Activated gamma-delta T cell treated with Interleukin-2 at 50 U/mL for 16 hours (primary cell): ENCODE data around the gene PPP1R3C.

Experiments
- DNase-seq: peaks from one replicate; pipeline ENCODE4 v3.0.0-alpha.2; 2020

Gene PPP1R3C

DNA sequence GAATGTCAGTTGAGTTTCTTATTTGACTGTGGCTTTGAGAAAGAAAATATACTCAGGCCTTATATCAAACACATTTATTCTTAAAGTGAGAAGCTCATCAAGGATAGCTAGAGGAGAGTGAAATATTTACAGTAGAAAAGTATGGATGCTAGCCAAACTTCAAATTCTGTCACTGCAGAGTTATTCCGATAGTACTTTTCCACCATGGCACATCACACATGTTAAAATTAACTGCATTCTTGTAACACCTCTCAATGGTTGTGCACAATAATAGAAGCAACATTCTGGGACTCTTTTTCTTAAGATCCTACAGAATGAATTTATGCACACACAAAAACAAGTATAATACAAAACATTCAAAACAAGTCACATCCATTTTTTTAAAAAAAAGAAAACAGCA, 4.5 kb downstream of the PPP1R3C start:
- no peak for DNase-seq

DNA sequence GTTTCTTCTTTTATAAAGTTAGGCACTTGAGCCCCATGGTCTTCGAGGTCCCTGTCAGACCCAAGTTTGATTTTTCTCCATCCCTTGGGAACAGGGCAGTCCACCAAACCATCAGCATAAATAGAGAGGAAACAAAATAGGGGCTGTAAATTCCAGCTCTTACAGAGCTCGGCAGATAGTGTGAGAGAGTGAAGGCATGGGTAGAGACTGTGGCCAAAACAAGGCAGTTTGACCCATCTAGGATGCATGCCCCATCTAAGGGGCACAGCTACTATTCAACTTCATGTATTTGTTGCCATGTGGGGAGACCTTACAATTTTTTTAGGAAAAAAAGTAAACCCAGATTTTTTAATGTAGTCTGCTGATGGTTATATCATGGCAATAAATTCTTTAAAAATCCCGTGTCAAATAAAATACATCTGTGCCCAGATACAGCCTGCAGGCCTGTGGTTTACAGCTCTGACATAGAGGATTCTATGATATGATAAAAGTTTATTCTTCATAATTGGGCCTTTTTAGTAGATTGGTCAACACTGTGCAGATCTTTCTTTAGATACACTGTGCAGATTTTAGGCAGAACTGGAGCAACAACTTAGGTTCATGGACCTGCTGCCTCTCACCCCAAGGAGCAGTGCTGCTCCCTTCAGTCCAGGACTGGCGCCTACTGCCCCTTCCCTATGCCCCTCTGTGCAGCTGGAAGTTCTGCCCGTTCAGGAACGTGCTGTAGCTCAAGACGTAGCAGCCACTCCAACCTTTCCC, 5.3 kb downstream of the PPP1R3C start:
- DNase-seq: no peak

DNA sequence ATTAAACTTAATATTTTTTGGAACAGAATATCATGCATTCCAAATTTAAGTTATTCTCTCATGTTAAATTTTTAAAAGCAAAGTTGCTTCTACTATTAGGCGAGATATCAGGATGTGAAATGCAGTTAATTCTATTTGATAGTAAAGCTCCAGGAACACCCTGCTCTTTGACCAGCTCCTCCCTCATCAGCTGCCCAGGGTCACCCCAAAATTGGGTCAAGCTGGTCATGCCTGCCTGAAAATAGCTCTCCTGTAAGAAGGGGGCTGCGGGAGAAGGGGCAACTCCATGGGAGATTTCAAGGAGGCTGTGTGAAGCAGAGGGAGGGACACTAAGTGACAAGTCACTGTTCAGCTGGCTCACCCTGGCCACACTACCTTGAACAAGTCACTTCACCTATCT, 5.9 kb downstream of the PPP1R3C start:
- DNase-seq: no peak

DNA sequence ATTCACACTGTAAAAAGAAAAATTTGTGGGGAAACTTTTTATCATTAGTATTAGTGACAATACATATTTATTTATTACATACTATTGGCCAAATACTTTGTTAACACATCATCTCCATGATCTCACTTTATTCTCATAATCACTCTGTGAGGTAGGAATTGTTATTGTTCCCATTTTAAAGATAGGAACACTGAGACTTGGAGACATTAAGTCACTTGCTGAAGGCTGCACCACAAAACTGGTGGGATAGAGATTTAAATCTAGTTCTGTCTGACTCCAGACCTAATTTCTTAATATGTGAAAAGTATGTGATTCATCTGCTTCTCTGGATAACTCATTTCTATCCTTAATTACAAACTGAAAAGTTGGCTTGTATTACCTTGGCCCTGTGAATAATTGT, 8.2 kb downstream of the PPP1R3C start:
- DNase-seq: no peak

DNA sequence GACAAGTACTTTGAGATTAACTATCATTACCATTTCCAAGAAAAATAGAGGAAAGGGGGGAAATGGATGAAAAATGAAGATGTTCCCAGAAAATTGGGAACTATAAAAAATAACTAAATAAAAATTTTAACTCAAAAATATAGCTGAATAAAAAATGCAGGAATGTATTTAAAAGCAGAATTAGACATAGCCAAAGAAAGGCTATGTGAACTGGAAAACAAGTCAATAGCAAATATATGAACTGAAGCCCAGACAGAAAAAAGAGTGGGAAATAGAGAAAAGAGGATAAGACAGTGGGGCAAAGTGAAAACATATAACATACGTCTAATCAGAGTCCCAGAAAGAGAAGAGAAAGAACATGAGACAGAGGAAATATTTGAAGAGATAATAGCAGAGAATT, 10.3 kb downstream of the PPP1R3C start:
- DNase-seq: no peak

DNA sequence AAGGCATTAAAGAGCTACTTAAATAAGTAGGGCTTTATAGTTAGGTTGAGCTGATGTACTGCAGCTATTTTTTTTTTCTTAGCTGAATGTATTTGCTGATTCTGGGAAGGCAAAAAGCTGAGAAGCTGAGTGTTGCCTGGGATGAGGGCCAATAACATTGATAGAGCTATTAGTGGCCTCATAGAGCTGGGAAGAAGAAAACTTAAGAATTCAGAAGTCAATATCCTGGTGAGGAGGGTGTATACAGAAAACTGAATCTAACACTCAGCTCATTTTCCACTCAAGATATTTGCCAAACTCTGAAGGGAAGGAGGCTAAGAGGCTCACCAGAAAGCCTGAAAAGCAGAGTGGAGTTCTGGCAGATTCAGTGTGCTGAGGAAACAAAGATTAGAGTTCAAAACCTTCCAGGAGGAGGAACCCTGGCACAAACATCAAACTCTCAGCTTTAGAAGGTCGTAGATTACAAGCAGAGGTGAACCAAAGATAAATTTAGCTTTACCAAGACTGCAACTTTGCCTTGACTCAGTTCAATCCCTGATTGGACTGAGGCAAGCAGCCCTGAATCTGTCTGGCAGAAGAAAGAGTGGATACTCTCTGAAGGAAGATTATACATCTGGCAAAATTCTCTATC, 11.3 kb downstream of the PPP1R3C start:
- DNase-seq: no peak

DNA sequence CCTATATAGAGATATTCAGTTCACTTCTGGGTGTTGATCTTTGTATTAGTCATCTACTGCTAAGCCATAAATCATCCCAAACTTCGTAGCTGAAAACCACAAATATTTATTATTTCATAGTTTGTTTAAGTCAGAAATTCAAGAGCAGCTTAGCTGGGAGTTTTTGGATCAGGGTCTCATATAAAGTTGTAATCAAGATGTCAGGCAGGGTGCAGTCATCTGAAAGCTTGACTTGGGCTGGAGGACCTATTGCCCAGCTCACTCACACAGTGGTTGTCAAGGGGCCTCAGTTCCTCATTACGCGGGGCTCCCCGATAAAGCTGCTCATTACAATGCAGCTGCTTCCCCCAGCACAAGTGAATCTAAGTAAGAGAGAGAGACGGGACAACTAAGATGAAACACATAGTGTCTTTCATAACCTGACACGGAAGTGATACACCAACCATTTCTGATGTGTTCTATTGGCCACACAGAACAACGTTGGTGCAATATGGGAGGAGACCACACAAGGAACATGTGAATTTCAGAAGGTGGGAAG, 15.7 kb downstream of the PPP1R3C start:
- no peak for DNase-seq

DNA sequence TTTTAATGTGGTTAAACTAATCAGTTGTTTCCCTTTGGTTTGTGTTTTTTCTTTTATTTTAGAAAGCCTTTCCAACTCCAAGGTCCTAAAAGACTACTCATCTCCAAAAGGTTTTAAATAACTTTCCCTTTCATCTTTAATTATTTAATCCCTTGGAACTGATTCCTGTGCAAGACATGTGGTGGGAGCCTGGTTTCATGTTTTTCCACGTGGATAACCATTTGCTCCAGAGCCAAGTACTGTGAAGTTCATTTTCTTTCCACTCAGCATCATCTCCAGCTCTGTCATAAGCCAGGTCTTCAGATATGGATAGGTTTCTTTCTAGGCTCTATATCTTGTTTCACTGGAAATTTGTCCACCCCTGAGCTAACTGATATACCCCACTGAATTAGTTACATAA, 16.7 kb downstream of the PPP1R3C start:
- DNase-seq: no peak

DNA sequence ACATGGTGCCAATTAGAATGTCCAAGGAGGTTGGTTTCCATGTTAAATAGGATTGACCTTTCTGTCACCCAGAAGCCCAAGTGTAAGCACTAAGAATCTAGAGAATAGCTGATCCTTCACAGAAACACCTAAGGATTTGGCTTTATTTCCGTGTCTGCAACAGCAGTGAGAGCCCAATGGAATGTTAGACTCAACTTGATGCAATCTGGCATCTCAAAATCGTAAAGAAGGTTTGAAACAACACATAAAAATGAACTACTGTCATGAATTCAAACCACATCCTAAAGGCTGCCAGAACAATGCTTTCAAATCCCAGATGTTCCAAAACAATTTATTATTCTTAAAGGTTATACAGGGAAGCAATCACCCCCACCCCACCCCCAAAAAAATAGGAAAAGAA, 18.6 kb downstream of the PPP1R3C start:
- no peak for DNase-seq

DNA sequence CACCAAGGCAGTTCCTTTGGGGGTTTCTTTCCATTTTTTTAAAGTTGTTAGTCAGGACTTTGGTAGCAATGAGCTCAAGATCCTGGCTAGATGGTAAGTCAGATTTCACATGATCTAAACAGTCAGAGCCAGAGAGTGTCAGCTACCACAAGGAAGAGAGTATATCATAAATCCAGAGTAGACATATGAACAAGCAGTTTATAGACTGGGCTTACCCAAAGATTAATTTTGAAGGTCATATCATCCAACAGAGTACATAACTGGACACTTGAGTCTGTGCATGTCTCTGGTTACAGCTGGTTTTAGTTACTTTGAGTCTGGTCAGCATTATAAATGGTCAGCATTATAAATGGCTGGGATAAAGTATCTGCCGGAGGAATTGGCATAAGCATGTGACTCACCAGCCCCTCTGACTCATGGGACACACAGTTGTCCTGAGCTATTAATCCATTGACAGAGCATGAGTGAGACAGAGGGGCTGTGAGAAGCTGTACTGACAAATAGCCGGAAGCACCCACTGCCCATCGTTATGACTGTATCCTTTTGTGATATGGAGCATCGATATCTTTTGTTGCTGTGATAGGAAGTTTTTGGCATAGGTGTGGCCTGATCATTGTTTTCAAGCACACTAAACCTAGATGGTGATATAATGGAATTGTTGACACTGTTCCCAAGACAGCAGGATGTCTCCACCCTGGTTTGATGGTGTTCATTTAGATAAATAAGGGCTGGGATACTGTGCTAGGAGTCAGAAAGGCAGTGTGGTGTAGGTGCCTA, 19.3 kb downstream of the PPP1R3C start:
- DNase-seq: no peak

DNA sequence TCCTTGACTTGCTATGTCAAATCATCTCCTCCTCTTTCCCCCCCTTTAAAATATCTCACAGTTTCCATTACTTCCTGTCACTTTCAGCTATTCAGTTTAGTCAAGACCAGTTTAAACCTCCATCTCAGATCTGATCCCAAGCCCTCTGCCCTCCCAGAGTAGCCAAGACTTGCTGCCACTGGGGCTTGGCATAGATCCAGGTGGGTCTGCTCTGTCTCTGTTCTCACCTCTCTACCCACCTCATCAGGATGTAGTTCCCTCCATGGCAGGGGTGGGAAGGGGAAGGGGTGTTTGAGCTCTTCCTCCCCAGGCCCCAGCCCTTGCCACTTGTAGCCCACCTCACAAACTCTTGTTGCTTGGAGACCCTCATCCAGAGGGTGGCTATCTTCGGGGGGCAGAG, 22.0 kb downstream of the PPP1R3C start:
- DNase-seq: no peak

DNA sequence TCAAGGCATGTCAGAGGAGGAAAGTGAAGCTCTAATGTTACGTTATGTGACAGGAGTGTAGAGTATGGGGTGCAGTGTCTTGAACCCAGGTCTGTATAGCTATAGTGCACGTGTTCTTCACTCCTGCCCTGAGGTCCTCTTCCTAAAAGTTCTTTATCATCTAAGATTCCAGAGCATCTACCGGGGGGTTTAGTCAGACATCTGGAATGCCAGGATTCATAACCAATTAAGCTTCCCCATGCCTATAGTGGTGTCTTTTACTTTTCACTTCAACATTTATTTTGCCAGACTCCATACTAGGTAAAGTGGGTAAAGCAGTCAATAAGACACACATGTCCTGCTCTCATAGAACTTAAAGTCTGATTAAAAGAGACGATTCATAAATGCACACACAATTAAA, 22.4 kb downstream of the PPP1R3C start:
- no peak for DNase-seq

DNA sequence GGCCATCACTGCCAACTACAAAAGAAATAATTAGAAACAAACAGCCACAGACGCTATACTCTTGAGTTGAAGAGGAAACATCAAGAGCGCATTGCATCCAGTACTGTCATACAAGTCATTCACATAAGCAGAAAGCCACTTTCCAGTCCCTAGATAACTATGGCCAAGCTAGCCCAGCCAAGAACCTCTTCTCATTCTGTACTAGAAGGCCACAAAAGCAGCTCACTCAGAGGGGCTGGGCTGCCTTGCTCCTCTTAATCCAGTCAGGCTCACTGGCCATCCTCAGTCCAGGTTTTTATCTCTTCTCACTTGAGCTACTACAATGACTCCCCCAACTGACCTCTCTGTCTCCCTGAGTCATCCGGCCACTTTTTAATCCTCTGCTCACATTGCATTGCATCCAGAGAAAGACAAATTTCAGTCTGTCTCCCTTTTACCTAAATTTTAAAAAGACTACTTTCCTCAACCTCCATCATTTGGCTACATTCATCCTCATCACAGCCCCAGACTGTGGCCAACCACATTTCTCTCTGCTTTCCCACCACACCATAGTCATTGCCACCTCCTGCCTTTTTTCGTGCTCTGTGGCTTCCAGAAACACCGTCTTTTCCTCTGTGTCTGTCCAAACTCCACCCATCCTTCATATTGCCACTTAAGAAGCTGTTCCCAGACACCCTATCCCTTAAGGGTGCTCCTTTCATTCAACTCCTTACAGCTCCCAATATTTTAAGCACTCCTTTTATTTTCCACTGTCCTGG, 25.0 kb downstream of the PPP1R3C start:
- DNase-seq: no peak

DNA sequence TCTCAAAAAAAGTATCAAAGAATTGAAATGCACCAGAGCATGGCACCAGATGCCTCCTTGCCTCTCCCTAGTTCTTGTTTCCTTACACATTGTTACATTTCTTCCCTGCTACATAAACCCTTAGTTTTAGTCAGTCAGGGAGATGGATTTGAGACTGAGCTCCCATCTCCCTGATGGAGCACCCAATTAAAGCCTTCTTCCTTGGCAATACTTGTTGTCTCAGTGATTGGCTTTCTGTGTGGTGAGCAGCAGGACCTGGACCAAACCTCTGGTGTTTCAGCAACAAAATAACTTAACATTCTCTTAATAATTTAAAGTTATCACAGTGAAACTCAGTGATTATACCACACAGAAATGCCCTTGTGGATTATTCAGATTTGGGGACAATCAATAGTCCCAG, 26.9 kb downstream of the PPP1R3C start:
- no peak for DNase-seq

DNA sequence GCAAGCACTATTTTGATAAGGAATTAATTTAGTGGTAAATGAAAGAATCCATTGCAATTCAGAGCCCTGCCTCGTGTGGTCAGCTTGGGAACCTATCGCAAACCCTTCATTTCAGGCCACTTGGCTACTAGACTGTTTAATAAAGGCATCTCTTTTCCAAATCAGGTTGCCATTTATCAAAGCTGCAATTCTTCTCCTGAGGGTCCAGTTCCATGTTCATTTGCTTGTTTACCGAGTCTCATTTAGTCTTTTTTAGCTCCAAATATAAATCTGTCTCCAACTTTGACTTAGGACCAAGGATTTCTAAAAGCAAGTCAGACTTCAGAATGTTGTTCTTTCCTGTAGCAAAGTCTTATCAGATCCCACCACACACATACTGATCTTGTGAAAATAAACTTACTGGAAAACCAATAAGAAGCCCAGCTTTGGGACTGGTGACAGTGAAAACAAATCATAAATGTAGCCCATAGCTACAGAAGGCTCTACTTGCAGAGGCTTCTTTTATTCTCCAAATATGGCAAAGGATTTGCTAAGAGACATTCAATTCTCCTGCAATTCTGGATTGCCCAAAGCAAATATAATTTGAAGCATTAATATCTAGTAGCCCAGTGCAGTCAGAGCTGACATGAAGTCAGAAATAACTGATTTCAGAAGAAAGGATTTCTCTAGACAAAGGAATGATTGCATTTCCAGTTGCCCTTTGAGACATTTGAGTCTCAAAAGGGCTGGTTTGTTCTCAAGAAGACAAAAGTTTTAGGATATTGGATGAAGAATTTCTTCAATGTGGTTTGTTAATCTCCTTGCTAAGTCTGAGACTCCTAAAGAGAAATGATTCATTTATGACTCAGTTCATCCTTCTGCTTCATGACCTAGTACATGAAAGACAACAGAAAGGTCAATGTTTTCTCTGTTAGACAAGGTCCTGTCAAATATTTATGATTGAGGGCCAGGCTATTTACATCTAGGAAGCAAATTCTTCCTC, 28.0 kb downstream of the PPP1R3C start:
- no peak for DNase-seq

DNA sequence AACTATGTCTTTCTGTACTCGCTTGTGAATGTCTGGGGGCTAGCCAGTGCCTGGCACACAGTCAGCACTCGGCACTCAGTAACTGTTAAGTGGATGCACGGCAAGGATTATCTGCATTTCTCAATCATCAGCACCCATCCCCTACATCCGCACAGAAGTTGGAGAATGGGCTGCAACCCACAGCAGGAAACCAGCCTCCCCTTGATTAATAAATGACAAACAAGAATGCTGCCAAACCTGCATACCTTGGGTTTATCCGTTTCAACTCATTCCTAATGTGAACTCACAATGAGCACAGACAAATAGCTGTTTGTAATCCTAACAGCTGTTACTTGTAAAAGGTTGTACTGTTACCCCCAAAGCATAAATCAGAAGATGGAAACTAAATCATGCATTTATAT, 28.9 kb downstream of the PPP1R3C start:
- DNase-seq: no peak

DNA sequence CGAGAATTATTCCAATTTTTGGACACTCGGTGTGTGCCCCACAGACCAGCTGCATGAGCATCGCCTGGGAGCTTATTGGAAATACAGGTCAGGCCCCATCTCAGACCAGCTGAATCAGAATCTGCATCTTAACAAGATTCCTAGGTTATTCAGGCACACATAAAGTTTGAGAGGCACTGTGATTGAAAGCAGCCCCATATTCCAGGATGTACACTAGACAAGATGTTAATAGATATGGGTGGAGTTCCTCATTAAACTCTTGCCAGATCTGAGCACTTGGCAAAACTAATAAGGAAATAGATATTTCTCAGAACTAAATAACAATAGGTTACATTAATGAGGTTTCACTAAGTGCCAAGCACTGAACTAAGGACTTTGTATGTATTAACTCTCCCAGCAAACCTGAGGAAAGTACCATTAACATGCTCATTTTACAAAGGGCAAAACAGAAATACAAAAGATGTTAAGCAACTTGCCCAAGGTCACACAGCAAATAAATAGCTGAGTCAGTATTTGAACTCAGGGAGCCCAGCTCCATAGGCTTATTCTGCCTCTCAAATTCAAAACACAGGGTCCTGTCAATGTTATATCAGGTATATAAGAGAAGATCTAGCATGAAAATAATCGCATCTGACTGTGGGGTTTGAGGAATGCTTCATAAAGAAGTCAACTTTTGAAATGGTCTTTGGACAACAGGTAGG, 29.9 kb downstream of the PPP1R3C start:
- DNase-seq: no peak

DNA sequence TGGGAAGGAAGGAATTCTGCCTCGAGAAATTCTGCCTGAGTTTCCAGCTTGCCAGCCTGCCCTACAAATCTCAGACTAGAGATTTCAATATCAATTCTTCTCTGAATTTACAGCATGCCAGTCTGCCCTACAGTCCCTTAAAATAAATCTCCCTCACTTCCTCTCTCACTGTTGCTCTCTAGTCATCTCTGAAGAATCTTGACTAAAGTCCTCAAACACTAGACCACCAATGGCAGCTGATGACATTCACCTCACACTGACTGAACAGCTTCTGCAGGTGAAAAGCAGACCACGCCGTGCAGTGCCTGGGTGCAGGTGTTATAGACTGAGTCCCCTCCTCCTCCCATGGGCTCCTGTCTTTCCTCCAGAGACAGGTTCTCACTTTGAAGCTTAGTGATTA, 30.4 kb downstream of the PPP1R3C start:
- no peak for DNase-seq

DNA sequence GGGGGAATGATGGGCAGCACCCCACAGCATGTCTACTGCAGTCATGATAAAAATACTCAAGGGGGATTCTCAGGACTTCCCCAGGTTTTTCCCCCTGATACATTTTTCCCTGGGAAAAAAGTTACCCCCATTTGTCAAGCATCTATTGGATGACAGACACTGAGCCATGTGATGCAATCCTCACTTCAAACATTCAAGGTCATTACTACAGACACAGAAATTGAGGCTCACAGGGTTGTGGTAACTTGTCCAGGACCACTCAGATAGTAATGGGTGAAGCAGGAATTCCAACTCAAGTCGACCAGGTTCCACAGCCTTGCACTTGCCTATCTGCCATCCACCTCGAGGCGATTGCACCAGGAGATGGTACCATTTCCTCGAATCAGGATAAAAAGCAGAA, 31.7 kb downstream of the PPP1R3C start:
- DNase-seq: no peak

DNA sequence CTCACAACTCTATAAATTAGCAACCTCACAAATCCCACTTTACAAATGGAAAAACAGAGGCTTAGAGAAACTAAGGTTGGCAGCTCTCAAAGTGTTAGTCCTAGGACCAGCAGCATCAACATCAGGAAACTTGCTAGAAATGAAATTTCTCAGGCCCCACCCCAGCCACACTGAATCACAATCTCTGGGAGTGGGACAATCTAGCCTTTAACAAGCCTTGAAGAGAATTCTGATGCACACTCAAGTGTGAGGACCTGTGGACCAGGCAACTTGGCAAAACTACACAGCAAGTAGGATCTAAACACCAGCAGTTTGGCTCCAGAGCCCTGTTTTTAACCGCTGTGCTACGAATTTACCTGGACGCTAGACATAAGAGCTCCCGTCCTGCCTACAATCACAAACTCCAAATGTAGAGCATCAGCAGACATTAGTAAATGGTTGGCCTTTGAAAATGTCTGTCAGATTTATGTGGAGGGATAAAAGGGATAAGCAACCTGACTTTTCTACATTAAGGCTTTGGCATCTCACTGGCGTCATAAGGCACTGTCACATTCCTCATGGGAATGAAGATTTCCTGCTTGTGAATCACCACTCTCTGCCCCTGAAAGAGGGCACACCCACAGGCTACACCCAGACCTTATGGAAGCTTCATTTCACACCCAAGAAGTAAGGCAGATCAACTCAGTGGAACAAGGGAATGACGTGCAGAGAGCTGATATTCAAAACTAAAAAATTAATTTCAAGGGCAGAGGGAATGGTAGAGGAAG, 34.5 kb downstream of the PPP1R3C start:
- no peak for DNase-seq
